RPMI7951 (cell line): ENCODE data around the gene XBP1. TPM values are rescaled to one million over a fixed set of nuclear protein-coding genes. Genes with fewer than 3 reads are reported as not detected.

ENCODE experiments used
- total RNA-seq: library from RNA; depleted of rRNA; stranded (reverse); fragments of >200 nt; shearing (Covaris generic); gene quantifications from 2 replicates; pipeline ENCODE4 v1.2.3, GENCODE V29; 2014; rRNA removed

The XBP1 gene
- total RNA-seq, 1 experiment from 2014 or later = 141 TPM

Other genes with a start within 250 kb of the XBP1 start
- 0.96 and 1.2 TPM in 2 replicates for gene TTC28, start 120.7 kb downstream of the XBP1 start, total RNA-seq
- gene CHEK2, start 58.7 kb downstream of the XBP1 start, total RNA-seq = 23.7 and 28.9 TPM in 2 replicates
- gene HSCB, start 58.5 kb downstream of the XBP1 start, total RNA-seq = 17.1 and 23.5 TPM in 2 replicates
- gene CCDC117, start 27.9 kb downstream of the XBP1 start, total RNA-seq = 19.2 TPM in 2 replicates
- 2.3 and 2.7 TPM in 2 replicates for gene ZNRF3, start 83.0 kb upstream of the XBP1 start, total RNA-seq